PFSK-1 (cell line): ENCODE results near the gene TOR1AIP2.

ENCODE experiments used
- FOXP2 ChIP-seq: optimal IDR thresholded peaks from 2 replicates; pipeline ENCODE3; 2011; ENCODE audit warnings: borderline replicate concordance, control low read depth, inconsistent platforms; ENCODE audit not compliant: insufficient read depth; ENCODE audit errors: extremely low read length, extremely low read depth
- POLR2AphosphoS5 ChIP-seq: IDR thresholded peaks from 2 replicates; pipeline ENCODE4 v1.6.1; 2012; ENCODE audit warnings: low read depth, mild to moderate bottlenecking, control low read depth, low read length, moderate library complexity
- REST ChIP-seq, 2 experiments: IDR thresholded peaks; 2 replicates each; pipeline versions ENCODE4 v1.6.1 to v1.8.0; 2011 to 2012; ENCODE audit warnings: low read depth in 2 of 2, low read length in 2 of 2, control low read depth in 1 of 2, inconsistent platforms in 1 of 2, mild to moderate bottlenecking in 1 of 2, moderate library complexity in 1 of 2; ENCODE audit not compliant: insufficient read depth in 1 of 2
- SIN3A ChIP-seq: IDR thresholded peaks from 2 replicates; pipeline ENCODE4 v1.6.1; 2012; ENCODE audit warnings: mild to moderate bottlenecking, low read length, moderate library complexity, borderline replicate concordance; ENCODE audit not compliant: insufficient read depth
- TAF1 ChIP-seq: IDR thresholded peaks from 2 replicates; pipeline ENCODE4 v1.6.1; 2012; ENCODE audit warnings: low read length, control low read depth, borderline replicate concordance; ENCODE audit not compliant: insufficient read depth

The TOR1AIP2 gene

GRCh38 chr1:179882253-179883039 lies 4.8 kb upstream of the TOR1AIP2 start, which contains the start of gene TOR1AIP1:
TOR1AIP1 (plus strand) TSS chr1:179882285; CDS start chr1:179882503, 218 bp downstream.
- TF ChIP-seq REST (IDR thresholded peaks at IDR 0.05; ENCODE audit: insufficient read depth in 1 of 2, low read depth in 2 of 2, low read length in 2 of 2): no peak; a peak in 2 of 4 replicates
- peak; percentile 99; the same call in 1 of the 2 replicates for TF ChIP-seq TAF1
- peak; percentile 78; the same call in 1 of the 2 replicates for TF ChIP-seq SIN3A
- TF ChIP-seq POLR2AphosphoS5: peak; percentile 37
- TF ChIP-seq FOXP2: peak; percentile 61

- no peak for TF ChIP-seq TAF1
- no peak for TF ChIP-seq REST (IDR thresholded peaks at IDR 0.05; ENCODE audit: insufficient read depth in 1 of 2, low read depth in 2 of 2, low read length in 2 of 2)
- no peak for TF ChIP-seq SIN3A
- no peak for TF ChIP-seq POLR2AphosphoS5
- TF ChIP-seq FOXP2: no peak
Observed at GRCh38 chr1:179881642-179882252, 4.1 kb upstream of the TOR1AIP2 start.

GRCh38 chr1:179879797-179880196 lies 2.2 kb upstream of the TOR1AIP2 start:
- TF ChIP-seq TAF1: no peak
- TF ChIP-seq REST (IDR thresholded peaks at IDR 0.05; ENCODE audit: insufficient read depth in 1 of 2, low read depth in 2 of 2, low read length in 2 of 2): no peak
- TF ChIP-seq FOXP2: no peak
- TF ChIP-seq POLR2AphosphoS5: no peak
- TF ChIP-seq SIN3A: no peak

GRCh38 chr1:179876300-179876715 lies 1.3 kb downstream of the TOR1AIP2 start:
- TF ChIP-seq TAF1 (no peak), SIN3A (no peak), REST (IDR thresholded peaks at IDR 0.05; ENCODE audit: insufficient read depth in 1 of 2, low read depth in 2 of 2, low read length in 2 of 2) (no peak), POLR2AphosphoS5 (no peak), FOXP2 (no peak)
